GM21515 (cell line): ENCODE results near the gene POTEG.
"Not testable (repeated sequence)": the region's sequence is repeated elsewhere in the genome, so short reads cannot be mapped to it uniquely, and the experiment has no call there.

ENCODE experiments used
- ATAC-seq: cut with Tn5 transposase; IDR thresholded peaks from one replicate; pipeline ENCODE4 v1.9.1; 2021; ENCODE audit not compliant: unreplicated experiment

The POTEG gene

DNA sequence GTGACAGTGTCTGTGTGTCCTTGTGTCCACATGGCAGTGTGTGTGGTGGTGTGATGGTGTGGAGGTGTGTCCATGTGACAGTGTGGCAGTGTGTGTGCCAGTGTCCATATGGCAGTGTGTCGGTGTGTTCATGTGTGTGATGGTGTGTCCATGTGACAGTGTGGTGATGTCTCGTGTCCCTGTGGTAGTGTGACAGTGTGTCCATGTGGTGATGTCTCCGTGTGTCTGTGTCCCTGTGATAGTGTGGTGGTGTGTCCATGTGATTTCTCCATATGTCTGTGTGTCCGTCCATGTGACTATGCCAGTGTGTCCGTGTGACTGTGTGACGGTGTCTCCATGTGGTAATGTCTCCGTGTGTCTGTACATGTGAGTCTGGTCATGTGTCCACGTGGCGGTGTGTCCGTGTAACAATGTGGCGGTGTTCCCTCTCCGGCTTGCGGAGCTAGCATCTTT lies 59.7 kb downstream of the POTEG start:
- not testable (repeated sequence) for ATAC-seq

DNA sequence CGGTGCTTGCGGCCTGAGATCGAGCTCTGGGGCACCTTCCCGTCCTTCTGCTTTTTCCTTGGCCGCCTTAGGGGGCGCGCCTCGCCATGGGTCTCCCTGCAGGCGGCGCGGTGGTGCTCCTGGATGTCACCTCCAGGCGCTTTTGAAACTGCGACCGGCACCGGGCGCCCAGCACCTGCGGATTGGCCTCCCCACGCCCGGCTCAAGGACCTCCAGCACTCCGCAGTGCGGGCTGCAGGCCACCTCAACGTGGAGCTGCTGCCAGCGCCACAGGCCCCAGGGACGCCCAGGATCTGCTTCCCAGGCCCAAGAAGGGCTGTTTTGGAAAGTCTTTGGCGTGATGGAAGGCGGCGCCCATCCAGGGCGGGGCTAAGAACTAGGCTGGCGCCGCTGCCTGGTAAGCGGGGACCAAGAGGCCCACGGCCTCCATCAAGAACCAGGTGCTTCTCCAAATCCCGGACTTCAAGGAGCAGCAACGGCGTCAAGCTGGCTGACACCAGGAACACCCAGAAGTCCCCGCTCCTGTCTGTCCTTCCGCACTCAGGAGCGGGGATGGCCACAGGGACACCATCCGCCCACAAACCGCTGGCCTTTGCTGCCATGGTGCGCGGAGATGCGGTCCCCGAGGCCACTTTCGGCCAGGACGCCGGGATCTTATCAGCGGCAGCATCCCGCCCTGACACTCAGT lies 61.2 kb downstream of the POTEG start:
- not testable (repeated sequence) for ATAC-seq

DNA sequence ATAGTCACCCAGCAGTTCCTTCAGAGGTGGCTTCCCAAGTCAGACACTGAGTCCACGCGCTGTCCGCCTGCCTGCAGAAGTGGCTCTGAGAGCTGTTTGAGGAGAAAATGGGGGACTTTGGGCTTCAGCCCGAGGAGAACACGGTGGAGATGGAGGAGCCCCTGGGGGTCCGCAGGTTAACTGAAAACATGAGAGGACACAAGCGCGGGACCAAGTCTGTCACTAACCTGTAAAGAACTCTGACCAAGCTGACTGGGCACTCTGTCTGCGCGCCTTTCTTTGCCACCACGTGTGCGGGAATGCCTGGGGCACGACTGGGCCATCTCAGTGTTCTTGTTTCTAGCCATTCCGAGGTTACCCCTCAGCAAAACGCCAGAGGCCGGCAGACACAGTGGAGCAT lies 62.4 kb downstream of the POTEG start:
- not testable (repeated sequence) for ATAC-seq

DNA sequence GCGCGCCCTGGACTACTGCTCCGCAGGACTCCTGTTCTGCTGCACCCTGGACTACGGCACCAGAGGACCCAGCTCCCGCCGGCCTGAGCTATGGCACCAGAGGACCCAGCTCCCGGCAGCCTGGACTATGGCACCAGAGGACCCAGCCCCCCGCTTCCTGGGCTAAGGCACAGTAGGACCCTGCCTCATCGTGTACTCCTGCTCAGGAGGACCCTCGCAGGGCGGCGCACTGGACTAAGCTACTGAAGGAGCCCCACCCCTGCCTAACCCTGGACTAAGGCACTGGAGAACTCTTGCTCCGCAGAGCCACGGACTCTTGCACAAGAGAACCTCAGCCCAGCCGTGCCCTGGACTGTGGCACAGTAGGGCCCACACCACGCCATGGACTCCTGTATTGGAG lies 71.3 kb downstream of the POTEG start:
- ATAC-seq = not testable (repeated sequence)

- not testable (repeated sequence) for ATAC-seq
Observed at GRCh38 chr14:19362323-19362722, 71.8 kb downstream of the POTEG start.

GRCh38 chr14:19361636-19362253 lies 72.4 kb downstream of the POTEG start:
- not testable (repeated sequence) for ATAC-seq

DNA sequence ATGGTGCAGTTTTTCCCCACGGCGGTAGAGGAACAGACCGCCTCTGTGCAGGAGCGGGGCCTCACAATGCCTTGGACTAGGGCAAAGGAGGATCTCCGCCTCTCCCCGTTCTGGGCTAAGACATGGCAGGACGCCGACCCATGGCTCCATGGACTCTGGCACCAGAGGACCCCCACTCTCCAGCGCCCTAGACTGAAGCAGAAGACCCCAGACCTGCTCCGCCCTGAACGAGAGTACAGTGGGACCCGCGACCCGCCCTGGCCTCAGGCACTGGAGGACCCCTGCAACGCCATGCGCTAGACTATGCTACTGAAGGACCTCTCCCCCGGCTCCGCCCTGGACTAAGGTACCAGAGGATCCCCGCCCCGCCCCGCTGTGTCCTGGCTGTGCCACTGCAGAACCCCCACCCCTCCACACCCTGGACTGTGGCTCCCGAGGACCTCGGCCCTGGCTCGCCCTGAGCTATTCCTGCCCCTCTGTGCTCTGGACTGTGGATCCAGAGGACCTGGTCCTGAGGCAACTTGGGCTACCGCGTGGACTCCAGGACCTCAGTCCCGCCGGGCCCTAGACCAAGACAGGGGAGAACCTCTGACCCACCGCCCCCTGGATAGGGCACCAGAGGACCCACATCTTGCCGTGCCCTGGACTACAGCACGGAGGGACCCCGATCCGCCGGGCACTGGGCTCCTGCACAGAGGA lies 73.1 kb downstream of the POTEG start:
- ATAC-seq = not testable (repeated sequence)
